Measurements from ENCODE around the gene NLGN1.

Gene NLGN1

GRCh38 chr3:173943264-173943663, 545.7 kb downstream of the NLGN1 start:
- no peak for TF ChIP-seq CTCF (IDR thresholded peaks at IDR 0.05; ENCODE audit: extremely low read depth, insufficient read depth, missing control alignments)
- in situ Hi-C loops (cut with MboI; ENCODE audit: low pct_unique_long_range_greater_than_20kb, low sequenced_read_pairs, unreplicated experiment): no loop called here
- no peak for DNase-seq (ENCODE audit: low spot score)

- in situ Hi-C loops (cut with MboI; ENCODE audit: low pct_unique_long_range_greater_than_20kb, low sequenced_read_pairs, unreplicated experiment): no loop called here
- no peak for DNase-seq (ENCODE audit: low spot score)
- TF ChIP-seq CTCF (IDR thresholded peaks at IDR 0.05; ENCODE audit: extremely low read depth, insufficient read depth, missing control alignments): no peak
These were observed 547.6 kb downstream of the NLGN1 start for GRCh38 chr3:173945170-173945569.

GRCh38 chr3:173945806-173946205, 548.3 kb downstream of the NLGN1 start:
- no peak for TF ChIP-seq CTCF (IDR thresholded peaks at IDR 0.05; ENCODE audit: extremely low read depth, insufficient read depth, missing control alignments)
- DNase-seq (ENCODE audit: low spot score): no peak
- in situ Hi-C loops (cut with MboI; ENCODE audit: low pct_unique_long_range_greater_than_20kb, low sequenced_read_pairs, unreplicated experiment): no loop called here

- TF ChIP-seq CTCF (IDR thresholded peaks at IDR 0.05; ENCODE audit: extremely low read depth, insufficient read depth, missing control alignments): no peak
- in situ Hi-C loops (cut with MboI; ENCODE audit: low pct_unique_long_range_greater_than_20kb, low sequenced_read_pairs, unreplicated experiment): no loop called here
- DNase-seq (ENCODE audit: low spot score): no peak
These were observed 557.1 kb downstream of the NLGN1 start for GRCh38 chr3:173954647-173955046.

- TF ChIP-seq CTCF (IDR thresholded peaks at IDR 0.05; ENCODE audit: extremely low read depth, insufficient read depth, missing control alignments): no peak
- in situ Hi-C loops (cut with MboI; ENCODE audit: low pct_unique_long_range_greater_than_20kb, low sequenced_read_pairs, unreplicated experiment): no loop called here
- DNase-seq (ENCODE audit: low spot score): no peak
These were observed 560.1 kb downstream of the NLGN1 start for GRCh38 chr3:173957646-173958045.

GRCh38 chr3:173958805-173959204, 561.3 kb downstream of the NLGN1 start:
- in situ Hi-C loops (cut with MboI; ENCODE audit: low pct_unique_long_range_greater_than_20kb, low sequenced_read_pairs, unreplicated experiment): no loop called here
- DNase-seq (ENCODE audit: low spot score): no peak
- no peak for TF ChIP-seq CTCF (IDR thresholded peaks at IDR 0.05; ENCODE audit: extremely low read depth, insufficient read depth, missing control alignments)

- in situ Hi-C loops (cut with MboI; ENCODE audit: low pct_unique_long_range_greater_than_20kb, low sequenced_read_pairs, unreplicated experiment): no loop called here
- no peak for TF ChIP-seq CTCF (IDR thresholded peaks at IDR 0.05; ENCODE audit: extremely low read depth, insufficient read depth, missing control alignments)
These were observed 572.7 kb downstream of the NLGN1 start for GRCh38 chr3:173970281-173970680.

More at GRCh38 chr3:173970281-173970680, 572.7 kb downstream of the NLGN1 start:
- DNase-seq (ENCODE audit: low spot score): no peak
